ENCODE measurements around the gene KCTD15.
A peak's percentile ranks its signal among the peaks of the same experiment; 100 is the strongest.

Gene KCTD15

DNA sequence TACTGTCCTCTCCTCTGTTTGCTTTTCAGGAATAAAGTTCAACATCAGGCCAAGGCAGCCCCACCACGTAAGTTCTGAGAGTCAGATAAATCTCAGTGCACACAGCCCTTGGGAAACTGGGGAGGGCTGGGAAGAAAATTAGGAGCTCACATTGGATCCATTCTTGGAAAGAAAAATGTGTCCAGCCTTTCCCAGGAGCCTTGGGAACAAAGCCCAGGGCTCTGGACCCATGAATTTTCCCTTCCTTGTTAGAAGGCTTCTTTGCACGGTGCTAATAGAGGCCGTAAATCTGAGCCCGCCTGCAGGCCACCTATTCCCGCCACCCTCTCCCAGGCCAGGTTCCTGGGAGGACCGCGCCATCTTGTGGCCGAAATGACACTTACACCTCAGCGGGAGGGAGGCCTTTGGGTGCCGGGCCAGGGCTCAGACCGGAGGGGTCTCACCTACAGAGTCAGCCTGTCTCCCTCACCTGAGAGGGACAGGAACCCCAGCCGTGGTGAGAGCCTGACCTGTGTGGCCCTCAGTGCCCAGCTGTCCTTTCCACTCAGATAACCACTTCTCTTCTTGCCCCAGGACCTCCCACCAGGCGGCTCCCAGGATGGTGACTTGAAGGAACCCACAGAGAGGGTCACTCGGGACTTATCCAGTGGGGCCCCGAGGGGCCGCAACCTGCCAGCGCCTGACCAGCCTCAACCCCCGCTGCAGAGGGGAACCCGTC lies 25.1 kb upstream of the KCTD15 start:
- peak in 48 of 56 donors; percentile 7 to 75 (median 43) for DNase-seq

GRCh38 chr19:33772102-33772857 lies 24.4 kb upstream of the KCTD15 start:
- no peak for DNase-seq

DNA sequence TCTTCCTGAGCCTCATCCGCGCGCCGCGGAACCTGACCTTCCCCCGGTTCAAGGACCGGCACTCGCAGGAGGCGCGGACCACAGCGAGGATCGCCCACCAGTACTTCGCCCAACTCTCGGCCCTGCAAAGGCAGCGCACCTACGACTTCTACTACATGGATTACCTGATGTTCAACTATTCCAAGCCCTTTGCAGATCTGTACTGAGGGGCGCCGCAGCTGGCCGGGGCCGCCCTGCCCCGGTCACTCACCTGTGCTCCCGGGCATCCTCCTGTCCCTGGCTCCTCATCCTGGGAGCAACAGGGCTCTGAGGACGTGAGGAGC lies 23.9 kb upstream of the KCTD15 start:
- DNase-seq: no peak

DNA sequence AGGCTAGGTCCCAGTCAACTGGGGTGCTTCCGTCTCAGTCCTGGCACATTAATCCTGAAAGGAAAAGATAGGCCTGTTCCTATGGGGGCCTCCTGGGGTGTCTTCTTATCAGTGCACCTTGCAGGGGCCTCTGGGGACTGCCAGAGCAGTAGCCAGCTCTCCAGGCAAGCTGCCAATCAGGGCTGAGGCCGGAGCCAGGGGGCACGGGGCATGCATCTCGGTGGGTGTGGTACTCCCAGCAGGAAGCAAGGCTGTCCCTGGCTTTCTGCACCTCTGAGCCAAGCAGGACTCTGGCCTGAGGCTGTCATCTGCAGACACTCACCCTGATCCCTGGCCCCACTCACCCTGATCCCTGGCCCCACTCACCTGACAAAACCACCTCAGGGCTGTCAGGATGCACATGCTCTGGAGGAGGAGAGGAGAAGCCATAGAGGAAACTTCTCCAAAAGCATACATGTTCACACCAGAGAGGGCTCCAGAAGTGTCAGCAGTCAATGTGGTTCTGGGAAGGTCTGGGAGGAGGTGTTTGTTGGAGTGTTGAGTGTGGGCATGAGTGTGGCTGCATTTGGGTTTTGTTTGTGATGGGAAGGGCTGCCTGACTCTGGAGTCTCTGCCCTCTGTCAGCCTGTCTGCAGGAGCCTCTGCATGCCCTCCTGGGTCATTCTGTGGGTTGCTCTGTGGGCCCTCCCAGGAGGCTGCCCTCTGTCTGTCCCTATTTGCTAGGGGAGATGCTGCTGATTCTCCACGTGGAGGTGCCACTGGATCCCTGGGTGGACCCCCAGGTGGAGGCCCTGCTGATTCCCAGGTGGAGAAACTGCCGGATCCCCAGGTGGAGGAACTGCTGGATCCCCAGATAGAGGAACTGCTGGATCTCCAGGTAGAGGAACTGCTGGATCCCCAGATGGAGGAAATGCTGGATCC lies 22.7 kb upstream of the KCTD15 start:
- DNase-seq: no peak

GRCh38 chr19:33774751-33775150 lies 21.9 kb upstream of the KCTD15 start:
- DNase-seq: no peak

DNA sequence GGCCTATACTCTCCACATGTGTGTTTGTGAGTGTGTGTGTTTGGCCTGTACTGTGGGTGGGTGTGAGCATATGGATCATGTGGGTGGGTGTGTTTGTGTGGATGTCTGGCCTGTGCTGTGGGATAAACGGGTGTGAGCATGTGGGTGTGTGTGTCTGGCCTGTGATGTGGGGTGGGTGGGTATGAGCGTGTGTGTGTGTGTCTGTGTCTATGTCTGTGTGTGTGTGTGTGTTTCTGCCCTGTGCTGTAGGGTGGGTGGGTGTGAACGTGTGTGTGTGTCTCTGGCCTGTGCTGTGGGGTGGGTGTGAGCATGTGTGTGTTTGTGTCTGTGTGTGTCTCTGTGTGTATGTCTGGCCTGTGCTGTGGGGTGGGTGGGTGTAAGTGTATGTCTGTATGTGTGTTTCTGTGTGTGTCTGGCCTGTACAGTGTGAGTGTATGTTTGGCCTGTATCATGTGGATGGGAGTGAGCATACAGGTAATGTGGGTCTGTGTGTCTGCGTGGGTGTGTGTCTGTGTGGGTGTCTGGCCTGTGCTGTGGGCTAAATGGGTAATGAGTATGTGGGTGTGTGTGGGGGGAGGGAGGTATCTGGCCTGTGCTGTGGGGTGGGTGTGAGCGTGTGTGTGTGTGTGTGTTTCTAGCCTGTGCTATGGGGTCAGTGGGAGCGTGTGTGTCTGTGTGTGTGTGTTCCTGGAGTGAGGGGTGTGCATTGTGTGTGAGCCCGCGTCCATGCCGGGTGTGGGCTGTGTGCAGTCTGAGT lies 20.8 kb upstream of the KCTD15 start:
- no peak for DNase-seq

GRCh38 chr19:33777351-33777750 lies 19.3 kb upstream of the KCTD15 start:
- DNase-seq: no peak

GRCh38 chr19:33777753-33778088 lies 18.9 kb upstream of the KCTD15 start:
- DNase-seq: no peak

- DNase-seq: peak in 49 of 56 donors; percentile 27 to 89 (median 63)
Measured at GRCh38 chr19:33778089-33778791, 18.4 kb upstream of the KCTD15 start.

- DNase-seq: no peak
Measured at GRCh38 chr19:33779849-33780248, 16.8 kb upstream of the KCTD15 start.

GRCh38 chr19:33780251-33780650 lies 16.4 kb upstream of the KCTD15 start:
- DNase-seq: no peak

DNA sequence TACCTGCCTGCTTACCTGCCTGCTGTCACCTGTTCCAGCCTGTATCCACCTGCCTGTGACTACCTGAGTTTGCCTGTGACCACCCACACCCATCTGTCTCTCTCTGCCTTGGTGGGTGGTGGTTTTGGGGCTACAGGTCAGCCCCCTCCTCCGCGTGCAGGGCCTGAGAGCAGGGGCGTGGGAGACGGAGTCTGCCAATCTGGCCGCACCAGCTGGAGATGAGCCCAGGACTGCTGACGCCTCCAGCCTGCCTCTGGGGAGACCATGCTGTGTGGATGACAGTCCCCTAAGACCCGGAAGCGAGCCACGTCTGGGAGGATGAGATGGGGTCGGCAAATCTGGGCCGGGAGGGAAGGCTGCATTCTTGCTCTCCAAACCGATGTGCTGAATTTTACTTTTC lies 15.9 kb upstream of the KCTD15 start:
- peak in 2 of 56 donors; percentile 22 to 40 for DNase-seq

GRCh38 chr19:33781415-33781935 lies 15.2 kb upstream of the KCTD15 start:
- no peak for DNase-seq

GRCh38 chr19:33781996-33782395 lies 14.7 kb upstream of the KCTD15 start:
- no peak for DNase-seq

DNA sequence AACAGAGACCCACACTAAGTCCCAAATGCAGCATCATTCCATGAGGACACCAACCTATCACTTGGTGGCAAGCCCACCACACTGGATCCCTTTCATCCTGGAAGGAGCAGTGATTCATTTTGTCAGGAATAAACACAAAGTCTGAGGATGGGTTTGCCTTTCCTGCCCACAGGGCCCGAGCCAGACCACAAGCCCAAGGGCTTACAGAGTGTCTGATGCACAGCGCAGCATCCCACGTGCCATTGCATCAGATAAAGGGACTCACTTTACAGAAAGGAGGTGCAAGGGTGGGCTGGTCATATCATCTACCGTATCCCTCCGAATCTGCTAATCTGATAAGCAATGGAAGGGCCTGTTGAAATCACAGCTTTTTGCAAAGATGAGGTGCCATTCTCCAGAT lies 12.2 kb upstream of the KCTD15 start:
- DNase-seq: no peak

DNA sequence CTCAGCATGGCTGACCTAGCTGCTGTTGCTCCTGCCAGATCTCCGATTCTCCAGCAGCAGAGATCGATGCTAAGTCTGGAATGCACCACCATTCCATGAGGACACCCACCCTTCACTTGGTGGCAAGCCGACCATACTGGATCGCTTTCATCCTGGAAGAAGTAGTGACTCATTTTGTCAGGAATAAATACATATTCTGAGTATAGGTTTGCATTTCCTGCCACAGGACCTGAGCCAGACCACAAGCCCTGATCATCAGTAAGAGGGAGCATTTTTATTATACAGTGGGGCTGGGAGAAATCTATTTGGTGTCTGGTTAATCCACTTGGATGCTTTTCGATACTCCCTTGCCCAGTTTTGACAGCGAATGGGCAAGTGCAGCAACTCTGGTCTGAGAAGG lies 10.9 kb upstream of the KCTD15 start:
- no peak for DNase-seq

GRCh38 chr19:33788676-33789075 lies 8.0 kb upstream of the KCTD15 start:
- DNase-seq: no peak

DNA sequence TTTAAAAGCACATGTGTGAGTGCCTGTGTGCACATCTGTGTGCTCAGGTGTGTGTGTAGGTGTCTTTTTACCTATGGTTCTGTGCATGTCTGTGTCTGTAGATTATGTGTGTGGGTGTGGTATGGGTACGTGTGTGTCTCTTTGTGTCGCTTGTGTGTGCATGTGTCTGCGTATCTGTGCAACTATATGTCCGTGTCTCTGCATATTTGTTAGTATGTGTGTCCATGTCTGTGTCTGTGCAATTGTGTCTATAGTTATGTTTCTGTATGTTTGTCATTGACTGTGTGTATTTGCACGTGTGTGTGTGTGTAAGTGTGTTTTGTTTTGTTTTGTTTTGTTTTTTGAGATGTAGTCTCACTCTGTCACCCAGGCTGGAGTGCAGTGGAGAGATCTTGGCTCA lies 7.3 kb upstream of the KCTD15 start:
- DNase-seq: no peak

- peak in 1 of 56 donors; percentile 10 for DNase-seq
Measured at GRCh38 chr19:33794683-33795369, 1.8 kb upstream of the KCTD15 start.
